Neural crest cell (in vitro differentiated cells): ENCODE measurements around the gene MLC1. TPM values are rescaled to one million over a fixed set of nuclear protein-coding genes. Genes with fewer than 3 reads are reported as not detected.

Experiments used
- DNase-seq: peaks from one replicate; pipeline ENCODE4 v3.0.0; 2021; ENCODE audit warnings: low read depth, mixed read lengths, low spot score
- H3K27ac Mint-ChIP-seq: one replicate; pipeline ENCODE4 v1.8.0; 2021; ENCODE audit warnings: mild to moderate bottlenecking, mixed read lengths; ENCODE audit not compliant: unreplicated experiment
- H3K27me3 Mint-ChIP-seq: 2 replicates; pipeline ENCODE4 v1.8.0; 2021; ENCODE audit warnings: low read depth, mild to moderate bottlenecking, mixed read lengths
- H3K36me3 Mint-ChIP-seq: 2 replicates; pipeline ENCODE4 v1.8.0; 2021; ENCODE audit warnings: low read depth, mild to moderate bottlenecking, mixed read lengths
- H3K4me1 Mint-ChIP-seq: 2 replicates; pipeline ENCODE4 v1.8.0; 2021; ENCODE audit warnings: mixed read lengths
- H3K4me3 Mint-ChIP-seq: one replicate; pipeline ENCODE4 v1.8.0; 2021; ENCODE audit warnings: mild to moderate bottlenecking, mixed read lengths
- H3K9me3 Mint-ChIP-seq: 2 replicates; pipeline ENCODE4 v1.8.0; 2021; ENCODE audit warnings: mixed read lengths
- CTCF ChIP-seq: fragments of 200-600 bp; sonication (generic); conservative IDR thresholded peaks from 2 replicates; pipeline ENCODE4 v1.5.0; 2021; ENCODE audit warnings: antibody characterized with exemption, mild to moderate bottlenecking
- total RNA-seq: library from RNA; stranded (reverse); gene quantifications from 2 replicates; pipeline ENCODE4 v1.2.1, GENCODE V29; 2021

The MLC1 gene
- total RNA-seq, 1 donor from 2014 or later: 3.3 TPM

- no peak for DNase-seq
- H3K27me3 Mint-ChIP-seq: no peaks in the 10 kb centered on the region
These were observed 608 bp downstream of the MLC1 start for GRCh38 chr22:50084614-50085021.

GRCh38 chr22:50084080-50084477 lies 1.1 kb downstream of the MLC1 start:
- Mint-ChIP-seq H3K9me3 (no peaks in the 10 kb centered on the region), H3K27me3 (no peaks in the 10 kb centered on the region), H3K36me3 (no peaks in the 10 kb centered on the region), H3K4me1 (peaks cover 20% of the 10 kb centered on the region), H3K4me3 (no peak overlapping the region), H3K27ac (peak overlapping the region; percentile 67)
- TF ChIP-seq CTCF: no peak
- DNase-seq: no peak

More at GRCh38 chr22:50084614-50085021, 608 bp downstream of the MLC1 start:
- Mint-ChIP-seq H3K27ac (no peak overlapping the region), H3K9me3 (no peaks in the 10 kb centered on the region), H3K4me3 (no peak overlapping the region), H3K4me1 (peaks cover 20% of the 10 kb centered on the region), H3K36me3 (peaks cover 2% of the 10 kb centered on the region)
- no peak for TF ChIP-seq CTCF

GRCh38 chr22:50083462-50084079 lies 1.7 kb downstream of the MLC1 start:
- Mint-ChIP-seq H3K4me1 (peaks cover 20% of the 10 kb centered on the region), H3K36me3 (no peaks in the 10 kb centered on the region), H3K9me3 (no peaks in the 10 kb centered on the region), H3K27ac (no peak overlapping the region), H3K4me3 (no peak overlapping the region), H3K27me3 (no peaks in the 10 kb centered on the region)
- TF ChIP-seq CTCF: no peak
- DNase-seq: no peak

- Mint-ChIP-seq H3K27me3 (no peaks in the 10 kb centered on the region), H3K4me1 (peaks cover 20% of the 10 kb centered on the region), H3K27ac (no peak overlapping the region), H3K9me3 (no peaks in the 10 kb centered on the region), H3K4me3 (no peak overlapping the region), H3K36me3 (no peaks in the 10 kb centered on the region)
- TF ChIP-seq CTCF: no peak
- no peak for DNase-seq
These were observed 2.2 kb downstream of the MLC1 start for GRCh38 chr22:50082961-50083461.

- H3K4me1 Mint-ChIP-seq: peaks cover 20% of the 10 kb centered on the region
- no peaks in the 10 kb centered on the region for H3K27me3 Mint-ChIP-seq
- no peak for TF ChIP-seq CTCF
- no peak overlapping the region for H3K27ac Mint-ChIP-seq
- no peaks in the 10 kb centered on the region for H3K36me3 Mint-ChIP-seq
- DNase-seq: no peak
- H3K9me3 Mint-ChIP-seq: no peaks in the 10 kb centered on the region
- no peak overlapping the region for H3K4me3 Mint-ChIP-seq
These were observed 3.0 kb downstream of the MLC1 start for GRCh38 chr22:50082197-50082715.
